ENCODE data around the gene TIAM2.

DNA sequence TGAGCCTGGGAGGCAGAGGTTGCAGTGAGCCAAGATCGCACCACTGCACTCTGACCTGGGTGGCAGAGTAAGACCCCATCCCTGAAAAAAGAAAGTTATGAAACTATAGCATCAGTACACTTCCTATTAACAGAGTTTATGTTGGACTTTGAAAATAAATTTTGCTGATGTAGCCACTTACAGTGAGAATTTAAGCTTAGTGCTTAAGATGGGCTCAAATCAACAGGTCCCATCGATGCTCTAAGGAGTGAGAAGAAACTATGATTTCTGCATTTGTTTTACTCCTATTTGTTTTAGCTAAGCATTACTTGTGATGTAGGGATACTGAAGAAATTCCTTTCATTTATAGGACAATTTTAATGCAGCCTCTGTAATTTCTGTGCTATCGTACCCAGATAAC, 175.4 kb downstream of the TIAM2 start:
- TF ChIP-seq POLR2A (IDR thresholded peaks at IDR 0.05) (no peak), POLR2AphosphoS5 (IDR thresholded peaks at IDR 0.05) (no peak)
- TF ChIP-seq, protein P1, sequence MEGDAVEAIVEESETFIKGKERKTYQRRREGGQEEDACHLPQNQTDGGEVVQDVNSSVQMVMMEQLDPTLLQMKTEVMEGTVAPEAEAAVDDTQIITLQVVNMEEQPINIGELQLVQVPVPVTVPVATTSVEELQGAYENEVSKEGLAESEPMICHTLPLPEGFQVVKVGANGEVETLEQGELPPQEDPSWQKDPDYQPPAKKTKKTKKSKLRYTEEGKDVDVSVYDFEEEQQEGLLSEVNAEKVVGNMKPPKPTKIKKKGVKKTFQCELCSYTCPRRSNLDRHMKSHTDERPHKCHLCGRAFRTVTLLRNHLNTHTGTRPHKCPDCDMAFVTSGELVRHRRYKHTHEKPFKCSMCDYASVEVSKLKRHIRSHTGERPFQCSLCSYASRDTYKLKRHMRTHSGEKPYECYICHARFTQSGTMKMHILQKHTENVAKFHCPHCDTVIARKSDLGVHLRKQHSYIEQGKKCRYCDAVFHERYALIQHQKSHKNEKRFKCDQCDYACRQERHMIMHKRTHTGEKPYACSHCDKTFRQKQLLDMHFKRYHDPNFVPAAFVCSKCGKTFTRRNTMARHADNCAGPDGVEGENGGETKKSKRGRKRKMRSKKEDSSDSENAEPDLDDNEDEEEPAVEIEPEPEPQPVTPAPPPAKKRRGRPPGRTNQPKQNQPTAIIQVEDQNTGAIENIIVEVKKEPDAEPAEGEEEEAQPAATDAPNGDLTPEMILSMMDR (IDR thresholded peaks at IDR 0.05), result no peak
